ENCODE results near the gene ESR2.

Gene ESR2

DNA sequence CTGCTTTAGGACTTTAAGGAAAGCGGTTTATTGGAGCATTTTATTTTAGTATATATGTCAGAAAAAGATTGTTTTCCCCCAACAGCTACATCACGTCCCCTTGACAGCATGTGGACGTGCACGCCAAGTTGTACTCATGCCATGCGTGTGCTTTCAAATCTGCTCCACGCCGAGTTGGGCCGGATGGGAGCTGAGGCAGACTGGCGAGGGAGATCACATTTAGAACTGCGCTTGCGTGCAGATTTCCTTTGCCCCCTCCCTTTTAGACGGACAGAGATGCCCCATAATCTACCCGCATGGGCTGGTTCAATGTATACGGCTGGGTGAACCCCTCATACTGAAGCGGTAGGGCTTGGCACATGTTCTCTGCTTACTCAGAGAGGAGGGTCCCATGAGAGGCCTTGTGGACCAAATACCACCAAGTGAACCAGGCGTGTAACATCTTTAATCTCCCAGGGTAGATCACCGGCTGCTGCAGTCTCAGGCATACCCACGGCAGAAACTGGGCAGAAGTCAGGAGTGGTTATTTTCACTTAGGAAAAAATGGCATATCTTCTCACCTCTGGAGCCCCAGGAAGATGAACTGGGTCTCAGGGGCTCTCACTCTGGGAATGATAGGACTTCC, 92.1 kb downstream of the ESR2 start:
- Histone ChIP-seq H2AFZ (ENCODE audit: low read depth) (no peak overlapping the region), H4K20me1 (ENCODE audit: insufficient read depth) (no peaks in the 10 kb centered on the region), H3K4me3 (IDR thresholded peaks at IDR 0.05; ENCODE audit: insufficient read depth, low read depth, low read length) (no peak overlapping the region), H3K27me3 (ENCODE audit: insufficient read depth, low read depth) (no peaks in the 10 kb centered on the region), H3K4me2 (peak overlapping the region; percentile 48; the same call in 1 of the 2 replicates), H3K79me2 (ENCODE audit: insufficient read depth, low read depth) (peaks cover 15% of the 10 kb centered on the region; the same call in 1 of the 2 replicates), H3K27ac (peak overlapping the region; percentile 73; the same call in 1 of the 2 replicates), H3K36me3 (ENCODE audit: insufficient read depth) (no peaks in the 10 kb centered on the region), H3K4me1 (ENCODE audit: low read depth, poor library complexity, severe bottlenecking) (peaks cover 93% of the 10 kb centered on the region), H3K9ac (no peak overlapping the region)
- TF ChIP-seq, protein P1, sequence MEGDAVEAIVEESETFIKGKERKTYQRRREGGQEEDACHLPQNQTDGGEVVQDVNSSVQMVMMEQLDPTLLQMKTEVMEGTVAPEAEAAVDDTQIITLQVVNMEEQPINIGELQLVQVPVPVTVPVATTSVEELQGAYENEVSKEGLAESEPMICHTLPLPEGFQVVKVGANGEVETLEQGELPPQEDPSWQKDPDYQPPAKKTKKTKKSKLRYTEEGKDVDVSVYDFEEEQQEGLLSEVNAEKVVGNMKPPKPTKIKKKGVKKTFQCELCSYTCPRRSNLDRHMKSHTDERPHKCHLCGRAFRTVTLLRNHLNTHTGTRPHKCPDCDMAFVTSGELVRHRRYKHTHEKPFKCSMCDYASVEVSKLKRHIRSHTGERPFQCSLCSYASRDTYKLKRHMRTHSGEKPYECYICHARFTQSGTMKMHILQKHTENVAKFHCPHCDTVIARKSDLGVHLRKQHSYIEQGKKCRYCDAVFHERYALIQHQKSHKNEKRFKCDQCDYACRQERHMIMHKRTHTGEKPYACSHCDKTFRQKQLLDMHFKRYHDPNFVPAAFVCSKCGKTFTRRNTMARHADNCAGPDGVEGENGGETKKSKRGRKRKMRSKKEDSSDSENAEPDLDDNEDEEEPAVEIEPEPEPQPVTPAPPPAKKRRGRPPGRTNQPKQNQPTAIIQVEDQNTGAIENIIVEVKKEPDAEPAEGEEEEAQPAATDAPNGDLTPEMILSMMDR (conservative IDR thresholded peaks at IDR 0.05; ENCODE audit: low read depth, low read length), result no peak

DNA sequence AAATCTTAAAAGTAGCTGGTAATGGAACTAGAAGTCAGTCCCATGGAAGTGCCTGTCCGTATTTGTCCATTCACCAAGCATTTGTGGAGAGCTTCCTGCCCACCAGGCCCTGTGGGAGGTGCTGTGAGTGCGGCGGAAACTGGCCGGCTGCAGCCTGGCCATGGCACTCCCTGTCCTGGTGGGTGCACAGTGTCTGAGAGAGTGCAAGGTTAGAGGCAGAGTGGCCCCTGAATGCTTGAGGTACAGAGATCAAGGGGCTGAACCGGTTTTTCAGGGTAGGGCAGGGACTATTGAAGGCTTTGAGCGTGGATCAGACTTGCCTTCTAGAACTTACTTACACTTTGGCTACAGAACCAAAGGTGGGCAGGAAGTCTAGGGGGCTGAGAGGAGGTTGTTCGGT, 92.9 kb downstream of the ESR2 start:
- H3K79me2 ChIP-seq (ENCODE audit: insufficient read depth, low read depth), result peaks cover 15% of the 10 kb centered on the region; the same call in 1 of the 2 replicates
- H3K4me3 ChIP-seq (IDR thresholded peaks at IDR 0.05; ENCODE audit: insufficient read depth, low read depth, low read length), result no peak overlapping the region
- no peak overlapping the region for H3K4me2 ChIP-seq
- H3K4me1 ChIP-seq (ENCODE audit: low read depth, poor library complexity, severe bottlenecking), result peaks cover 91% of the 10 kb centered on the region
- H3K27ac ChIP-seq, result no peak overlapping the region
- H3K27me3 ChIP-seq (ENCODE audit: insufficient read depth, low read depth), result no peaks in the 10 kb centered on the region
- H2AFZ ChIP-seq (ENCODE audit: low read depth), result no peak overlapping the region
- no peaks in the 10 kb centered on the region for H3K36me3 ChIP-seq (ENCODE audit: insufficient read depth)
- TF ChIP-seq, protein P1 (conservative IDR thresholded peaks at IDR 0.05; ENCODE audit: low read depth, low read length), result no peak
- H4K20me1 ChIP-seq (ENCODE audit: insufficient read depth), result no peaks in the 10 kb centered on the region
- no peak overlapping the region for H3K9ac ChIP-seq

DNA sequence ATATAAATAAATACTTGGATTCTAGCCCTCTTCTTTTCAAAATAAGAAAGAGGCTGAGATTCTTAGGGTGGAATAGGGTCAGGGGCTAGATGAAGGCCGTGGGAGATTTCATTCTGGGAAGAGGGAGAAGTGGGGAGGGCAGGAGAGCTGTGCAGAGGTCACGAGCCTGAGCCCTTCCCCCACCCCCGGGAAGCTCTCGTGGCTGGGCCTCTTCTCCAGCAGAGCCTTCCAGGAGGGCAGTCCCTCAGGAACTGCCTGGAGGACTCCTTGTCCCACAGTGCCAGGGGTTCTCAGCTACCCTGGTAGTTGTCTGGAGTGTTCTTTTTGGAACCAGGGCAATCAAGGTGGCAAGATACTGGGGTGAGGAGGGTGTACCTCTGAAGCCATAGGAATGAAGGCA, 94.0 kb downstream of the ESR2 start:
- TF ChIP-seq, protein P1 (conservative IDR thresholded peaks at IDR 0.05; ENCODE audit: low read depth, low read length), result no peak
- Histone ChIP-seq H3K4me1 (ENCODE audit: low read depth, poor library complexity, severe bottlenecking) (peaks cover 91% of the 10 kb centered on the region), H4K20me1 (ENCODE audit: insufficient read depth) (no peaks in the 10 kb centered on the region), H3K36me3 (ENCODE audit: insufficient read depth) (no peaks in the 10 kb centered on the region), H3K4me3 (IDR thresholded peaks at IDR 0.05; ENCODE audit: insufficient read depth, low read depth, low read length) (no peak overlapping the region), H3K27ac (no peak overlapping the region), H2AFZ (ENCODE audit: low read depth) (no peak overlapping the region), H3K79me2 (ENCODE audit: insufficient read depth, low read depth) (peaks cover 15% of the 10 kb centered on the region; the same call in 1 of the 2 replicates), H3K9ac (no peak overlapping the region), H3K27me3 (ENCODE audit: insufficient read depth, low read depth) (no peaks in the 10 kb centered on the region), H3K4me2 (no peak overlapping the region)

DNA sequence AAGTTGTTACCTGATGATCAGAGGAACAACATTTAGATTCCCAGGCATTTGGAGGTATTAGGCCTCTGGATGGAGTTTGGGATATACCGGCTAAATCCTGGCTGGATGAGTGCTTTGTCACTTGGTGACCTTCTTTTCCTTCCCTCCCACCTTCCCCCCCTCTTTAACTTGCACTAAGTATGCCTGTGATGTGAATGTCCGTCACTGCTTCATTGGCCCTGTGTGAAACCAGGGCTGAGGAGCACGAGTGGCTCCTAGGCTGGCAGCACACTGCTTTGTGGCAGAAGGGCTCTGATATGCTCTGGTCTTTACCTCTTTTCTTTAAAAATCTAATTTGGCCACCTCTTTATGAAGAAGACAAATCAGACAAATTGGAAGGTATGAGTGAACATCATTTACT, 95.7 kb downstream of the ESR2 start:
- peaks cover 91% of the 10 kb centered on the region for H3K4me1 ChIP-seq (ENCODE audit: low read depth, poor library complexity, severe bottlenecking)
- H2AFZ ChIP-seq (ENCODE audit: low read depth), result no peak overlapping the region
- H3K27me3 ChIP-seq (ENCODE audit: insufficient read depth, low read depth), result no peaks in the 10 kb centered on the region
- TF ChIP-seq, protein P1 (conservative IDR thresholded peaks at IDR 0.05; ENCODE audit: low read depth, low read length), result no peak
- H3K36me3 ChIP-seq (ENCODE audit: insufficient read depth), result no peaks in the 10 kb centered on the region
- H3K79me2 ChIP-seq (ENCODE audit: insufficient read depth, low read depth), result peaks cover 15% of the 10 kb centered on the region; the same call in 1 of the 2 replicates
- H4K20me1 ChIP-seq (ENCODE audit: insufficient read depth), result no peaks in the 10 kb centered on the region
- peak overlapping the region; percentile 81; the same call in 1 of the 2 replicates for H3K27ac ChIP-seq
- peak overlapping the region; percentile 40 for H3K4me2 ChIP-seq
- no peak overlapping the region; the same call in 1 of the 2 replicates for H3K9ac ChIP-seq
- no peak overlapping the region for H3K4me3 ChIP-seq (IDR thresholded peaks at IDR 0.05; ENCODE audit: insufficient read depth, low read depth, low read length)
